Activated T-cell treated with anti-CD3 and anti-CD28 coated beads, Interleukin-2, amount 50 U/mL, for 48 hours (primary cell): ENCODE measurements around the gene KRT80.

Experiments used
- DNase-seq, 2 experiments: peaks; one replicate each; pipeline ENCODE4 v3.0.0-alpha.2; 2020

The KRT80 gene

GRCh38 chr12:52210186-52210924 lies 18.5 kb upstream of the KRT80 start:
- no peak for DNase-seq

- DNase-seq = no peak
These were observed 17.5 kb upstream of the KRT80 start for GRCh38 chr12:52209321-52209720.

- DNase-seq = no peak
These were observed 16.8 kb upstream of the KRT80 start for GRCh38 chr12:52208424-52209165.

GRCh38 chr12:52207895-52208294 lies 16.1 kb upstream of the KRT80 start:
- no peak for DNase-seq

GRCh38 chr12:52207106-52207505 lies 15.3 kb upstream of the KRT80 start:
- DNase-seq = no peak

GRCh38 chr12:52206304-52207040 lies 14.7 kb upstream of the KRT80 start:
- DNase-seq = no peak

GRCh38 chr12:52205612-52206303 lies 13.9 kb upstream of the KRT80 start:
- DNase-seq = no peak

- DNase-seq = no peak
These were observed 13.2 kb upstream of the KRT80 start for GRCh38 chr12:52204931-52205505.

- DNase-seq = no peak
These were observed 12.5 kb upstream of the KRT80 start for GRCh38 chr12:52204095-52204930.

- DNase-seq = peak in 1 of 2 experiments; percentile 30
These were observed 11.5 kb upstream of the KRT80 start for GRCh38 chr12:52203079-52203921.

- DNase-seq = no peak
These were observed 10.7 kb upstream of the KRT80 start for GRCh38 chr12:52202361-52203078.

GRCh38 chr12:52201451-52201839 lies 9.6 kb upstream of the KRT80 start:
- no peak for DNase-seq

- DNase-seq = no peak
These were observed 9.1 kb upstream of the KRT80 start for GRCh38 chr12:52200781-52201450.

- DNase-seq = no peak
These were observed 8.4 kb upstream of the KRT80 start for GRCh38 chr12:52200086-52200780.

- DNase-seq = no peak
These were observed 7.6 kb upstream of the KRT80 start for GRCh38 chr12:52199294-52199919.

GRCh38 chr12:52198454-52199215 lies 6.8 kb upstream of the KRT80 start:
- DNase-seq = no peak
